ENCODE data around the gene PTGFR.

The PTGFR gene

GRCh38 chr1:78511334-78511733 lies 20.6 kb downstream of the PTGFR start:
- Histone ChIP-seq H3K79me2 (ENCODE audit: insufficient read depth, low read length) (no peaks in the 10 kb centered on the region), H3K36me3 (ENCODE audit: insufficient read depth, low read length) (no peaks in the 10 kb centered on the region), H2AFZ (ENCODE audit: low read length) (no peak overlapping the region), H3K27ac (ENCODE audit: low read depth, low read length, poor library complexity, severe bottlenecking) (no peak overlapping the region), H4K20me1 (ENCODE audit: insufficient read depth, low read length) (no peaks in the 10 kb centered on the region), H3F3A (ENCODE audit: insufficient read depth, low read length) (no peaks in the 10 kb centered on the region), H3K4me1 (ENCODE audit: insufficient read depth, low read length, severe bottlenecking) (no peaks in the 10 kb centered on the region), H3K27me3 (ENCODE audit: insufficient read depth, low read length) (no peaks in the 10 kb centered on the region), H3K9me2 (ENCODE audit: low read depth, low read length) (no peaks in the 10 kb centered on the region), H3K4me2 (ENCODE audit: low read length) (no peak overlapping the region), H3K9me3 (ENCODE audit: low read length) (no peaks in the 10 kb centered on the region), H3K4me3 (ENCODE audit: low read depth, low read length, poor library complexity, severe bottlenecking) (no peak overlapping the region), H3K9ac (ENCODE audit: low read length) (no peak overlapping the region)
- TF ChIP-seq EZH2 (IDR thresholded peaks at IDR 0.05; ENCODE audit: borderline replicate concordance, low read length) = no peak
- no peak for TF ChIP-seq CTCF (IDR thresholded peaks at IDR 0.05; ENCODE audit: low read length)

- no peaks in the 10 kb centered on the region for H3K9me2 ChIP-seq (ENCODE audit: low read depth, low read length)
Measured at GRCh38 chr1:78516716-78517115, 25.9 kb downstream of the PTGFR start.

GRCh38 chr1:78519446-78519845 lies 28.7 kb downstream of the PTGFR start:
- Histone ChIP-seq H3K79me2 (ENCODE audit: insufficient read depth, low read length) (no peaks in the 10 kb centered on the region), H3K36me3 (ENCODE audit: insufficient read depth, low read length) (no peaks in the 10 kb centered on the region), H3K9ac (ENCODE audit: low read length) (no peak overlapping the region), H3K4me1 (ENCODE audit: insufficient read depth, low read length, severe bottlenecking) (no peaks in the 10 kb centered on the region), H3K9me2 (ENCODE audit: low read depth, low read length) (no peaks in the 10 kb centered on the region), H3K4me3 (ENCODE audit: low read depth, low read length, poor library complexity, severe bottlenecking) (no peak overlapping the region), H3K27me3 (ENCODE audit: insufficient read depth, low read length) (no peaks in the 10 kb centered on the region), H3K27ac (ENCODE audit: low read depth, low read length, poor library complexity, severe bottlenecking) (no peak overlapping the region), H4K20me1 (ENCODE audit: insufficient read depth, low read length) (no peaks in the 10 kb centered on the region), H2AFZ (ENCODE audit: low read length) (no peak overlapping the region), H3F3A (ENCODE audit: insufficient read depth, low read length) (no peaks in the 10 kb centered on the region), H3K4me2 (ENCODE audit: low read length) (no peak overlapping the region), H3K9me3 (ENCODE audit: low read length) (no peaks in the 10 kb centered on the region)
- no peak for TF ChIP-seq EZH2 (IDR thresholded peaks at IDR 0.05; ENCODE audit: borderline replicate concordance, low read length)
- no peak for TF ChIP-seq CTCF (IDR thresholded peaks at IDR 0.05; ENCODE audit: low read length)

More at GRCh38 chr1:78516716-78517115, 25.9 kb downstream of the PTGFR start:
- Histone ChIP-seq H3F3A (ENCODE audit: insufficient read depth, low read length) (no peaks in the 10 kb centered on the region), H2AFZ (ENCODE audit: low read length) (no peak overlapping the region), H3K79me2 (ENCODE audit: insufficient read depth, low read length) (no peaks in the 10 kb centered on the region), H3K9me3 (ENCODE audit: low read length) (no peaks in the 10 kb centered on the region), H3K36me3 (ENCODE audit: insufficient read depth, low read length) (no peaks in the 10 kb centered on the region), H3K4me1 (ENCODE audit: insufficient read depth, low read length, severe bottlenecking) (no peaks in the 10 kb centered on the region), H3K4me2 (ENCODE audit: low read length) (no peak overlapping the region), H3K9ac (ENCODE audit: low read length) (no peak overlapping the region), H3K4me3 (ENCODE audit: low read depth, low read length, poor library complexity, severe bottlenecking) (no peak overlapping the region), H4K20me1 (ENCODE audit: insufficient read depth, low read length) (no peaks in the 10 kb centered on the region), H3K27ac (ENCODE audit: low read depth, low read length, poor library complexity, severe bottlenecking) (no peak overlapping the region), H3K27me3 (ENCODE audit: insufficient read depth, low read length) (no peaks in the 10 kb centered on the region)
- TF ChIP-seq CTCF (IDR thresholded peaks at IDR 0.05; ENCODE audit: low read length) (no peak), EZH2 (IDR thresholded peaks at IDR 0.05; ENCODE audit: borderline replicate concordance, low read length) (no peak)

Data from OCI-LY1 (cell line).